HG03175 (cell line): ENCODE data around the gene MRPS16.

Source experiments
- ATAC-seq: cut with Tn5 transposase; IDR thresholded peaks from one replicate; pipeline ENCODE4 v1.9.1; 2021; ENCODE audit warnings: mild to moderate bottlenecking, moderate library complexity; ENCODE audit not compliant: unreplicated experiment

The MRPS16 gene

GRCh38 chr10:73244866-73245477 lies 7.5 kb downstream of the MRPS16 start:
- ATAC-seq = no peak

GRCh38 chr10:73239908-73240307 lies 12.5 kb downstream of the MRPS16 start:
- ATAC-seq = no peak

GRCh38 chr10:73238990-73239566 lies 13.4 kb downstream of the MRPS16 start:
- no peak for ATAC-seq

- ATAC-seq = no peak
Observed at GRCh38 chr10:73234695-73235094, 17.7 kb downstream of the MRPS16 start.

- no peak for ATAC-seq
Observed at GRCh38 chr10:73233883-73234282, 18.6 kb downstream of the MRPS16 start.

GRCh38 chr10:73232887-73233286 lies 19.6 kb downstream of the MRPS16 start:
- no peak for ATAC-seq

GRCh38 chr10:73229567-73229966 lies 22.9 kb downstream of the MRPS16 start:
- ATAC-seq = no peak

GRCh38 chr10:73228247-73228646 lies 24.2 kb downstream of the MRPS16 start:
- no peak for ATAC-seq

- ATAC-seq = no peak
Observed at GRCh38 chr10:73226663-73227062, 25.8 kb downstream of the MRPS16 start.

GRCh38 chr10:73225518-73225917 lies 26.9 kb downstream of the MRPS16 start:
- no peak for ATAC-seq

GRCh38 chr10:73220989-73221388 lies 31.5 kb downstream of the MRPS16 start:
- ATAC-seq = no peak

- ATAC-seq = no peak
Observed at GRCh38 chr10:73219384-73219783, 33.1 kb downstream of the MRPS16 start.

- no peak for ATAC-seq
Observed at GRCh38 chr10:73218431-73219191, 33.8 kb downstream of the MRPS16 start.

- no peak for ATAC-seq
Observed at GRCh38 chr10:73217628-73218027, 34.8 kb downstream of the MRPS16 start.

GRCh38 chr10:73215749-73216148 lies 36.7 kb downstream of the MRPS16 start:
- no peak for ATAC-seq

GRCh38 chr10:73211106-73211811 lies 41.2 kb downstream of the MRPS16 start:
- ATAC-seq = no peak

GRCh38 chr10:73210395-73211105 lies 41.9 kb downstream of the MRPS16 start:
- ATAC-seq = no peak

- no peak for ATAC-seq
Observed at GRCh38 chr10:73209705-73210104, 42.7 kb downstream of the MRPS16 start.

- ATAC-seq = no peak
Observed at GRCh38 chr10:73207883-73208282, 44.6 kb downstream of the MRPS16 start.

GRCh38 chr10:73206385-73206784 lies 46.1 kb downstream of the MRPS16 start:
- ATAC-seq = no peak

- ATAC-seq = no peak
Observed at GRCh38 chr10:73205890-73206289, 46.6 kb downstream of the MRPS16 start.
